GM19240 (cell line): ENCODE results near the gene MRE11.

Experiments used
- DNase-seq: peaks from one replicate; pipeline ENCODE4 v3.0.0; 2011; ENCODE audit warnings: low spot score; ENCODE audit not compliant: insufficient read length

The MRE11 gene

DNA sequence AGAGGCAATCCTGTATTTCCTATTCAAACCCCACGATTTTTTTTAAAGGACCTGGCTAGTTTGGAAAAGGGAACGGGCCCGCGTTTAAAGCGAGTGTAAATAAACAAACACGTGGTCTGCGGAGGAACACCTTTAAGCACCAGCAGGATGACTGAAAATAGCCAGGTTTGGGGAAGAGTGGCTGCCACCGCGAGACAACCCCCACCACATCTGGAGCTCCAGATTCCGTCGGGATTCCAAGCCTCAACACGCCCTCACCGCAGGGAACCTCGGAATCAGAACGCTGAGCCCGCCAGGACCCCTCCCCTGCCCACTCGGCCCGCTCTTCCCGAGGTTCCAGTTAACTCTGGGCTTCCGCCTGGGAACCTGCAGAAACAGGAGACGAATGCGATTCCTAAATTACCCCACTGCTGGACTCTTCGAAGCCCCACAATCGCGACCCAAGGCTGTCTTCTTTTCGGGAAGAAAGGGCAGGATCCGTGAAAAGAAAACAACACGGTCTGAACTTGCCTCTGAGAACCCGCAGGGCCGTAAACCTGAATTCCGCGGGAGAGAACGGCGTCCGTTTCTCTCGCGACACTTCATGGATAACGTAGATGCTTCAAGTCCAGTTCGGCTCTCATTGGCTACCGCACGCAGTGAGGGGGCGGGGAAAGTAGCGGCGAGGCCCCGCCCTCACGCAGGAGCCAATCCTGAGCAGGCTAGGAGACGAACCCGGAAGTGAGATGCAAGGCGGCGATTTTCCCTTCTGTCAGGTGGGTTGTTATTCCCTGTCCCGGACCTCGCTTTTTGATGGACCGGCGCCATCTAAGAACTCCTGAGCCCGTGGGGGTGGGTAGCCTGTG is at the start of gene MRE11, which contains the start of gene ANKRD49:
TSS of gene MRE11 (minus strand) at position 564 of the 845 bp plus-strand sequence. CDS start 1,043 bp downstream, outside the sequence.
TSS of gene ANKRD49 (plus strand) at position 704 of the 845 bp plus-strand sequence. CDS start 2,710 bp downstream, outside the sequence.
- DNase-seq: peak; percentile 70

DNA sequence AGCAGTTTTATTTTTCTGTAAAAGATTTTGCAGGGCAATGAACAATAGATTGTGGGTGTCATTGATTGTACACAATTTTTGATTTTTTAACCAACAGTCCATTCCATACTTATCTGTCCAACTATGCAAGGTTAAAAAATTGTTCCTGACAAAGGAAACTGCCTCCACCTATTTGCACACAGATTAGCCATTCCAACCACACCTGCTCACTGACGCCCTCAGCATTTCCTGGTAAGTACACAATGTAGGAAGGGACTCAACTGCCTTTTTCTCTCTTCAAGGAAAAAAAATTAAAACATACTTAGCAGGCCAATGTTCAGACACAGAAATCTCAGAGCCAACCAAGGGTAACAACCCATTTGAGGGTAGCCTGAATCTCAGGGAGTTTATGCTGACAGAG is 45.8 kb upstream of the MRE11 start:
- DNase-seq: no peak

DNA sequence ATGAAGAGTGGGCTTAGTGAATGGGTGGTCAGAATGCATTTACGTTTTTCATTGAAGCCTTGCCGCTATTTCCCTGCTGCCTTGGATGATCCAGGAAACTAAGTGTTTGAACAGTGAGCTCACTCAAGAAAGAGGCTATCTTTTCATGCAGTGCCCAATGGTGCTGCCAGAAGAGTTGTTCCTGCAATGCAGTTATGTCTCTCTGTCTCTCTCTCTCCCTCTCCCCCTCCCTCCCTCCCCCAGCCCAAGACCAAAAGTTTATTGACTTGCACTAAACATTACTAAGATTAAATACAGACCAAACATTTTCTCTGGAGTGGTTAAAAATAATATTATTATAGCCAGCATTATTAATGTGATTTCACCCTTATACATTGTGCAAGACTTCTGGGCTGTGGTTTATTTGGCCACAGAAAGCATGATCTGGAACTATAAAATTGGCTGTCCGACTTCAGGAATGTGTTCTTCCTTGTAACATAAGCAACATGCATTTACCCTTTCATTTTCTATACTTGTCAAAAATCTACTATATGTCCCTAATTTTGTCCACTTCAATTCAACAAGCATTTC is 43.5 kb upstream of the MRE11 start:
- DNase-seq: no peak

DNA sequence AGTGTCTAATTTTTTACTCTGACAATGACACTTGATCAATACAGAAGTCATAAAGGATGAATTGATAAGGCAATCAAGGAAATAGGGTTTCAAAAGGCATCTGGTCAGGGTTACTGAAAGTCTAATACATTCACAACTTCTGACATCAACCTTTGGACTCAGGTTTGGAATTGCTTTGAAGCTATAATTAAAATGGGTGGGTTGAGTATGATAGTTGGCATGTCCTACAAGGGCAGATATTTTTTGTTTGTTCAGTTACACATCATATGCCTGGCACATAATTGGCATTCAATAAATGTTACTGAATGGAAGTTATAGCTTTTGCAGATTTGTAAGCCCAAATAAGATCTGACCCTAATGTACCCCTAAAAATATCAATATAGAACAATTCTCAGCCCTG is 42.7 kb upstream of the MRE11 start:
- DNase-seq: no peak

GRCh38 chr11:94533696-94534630 is 40.3 kb upstream of the MRE11 start:
- no peak for DNase-seq

- DNase-seq: no peak
Observed at GRCh38 chr11:94533206-94533605, 39.6 kb upstream of the MRE11 start.

DNA sequence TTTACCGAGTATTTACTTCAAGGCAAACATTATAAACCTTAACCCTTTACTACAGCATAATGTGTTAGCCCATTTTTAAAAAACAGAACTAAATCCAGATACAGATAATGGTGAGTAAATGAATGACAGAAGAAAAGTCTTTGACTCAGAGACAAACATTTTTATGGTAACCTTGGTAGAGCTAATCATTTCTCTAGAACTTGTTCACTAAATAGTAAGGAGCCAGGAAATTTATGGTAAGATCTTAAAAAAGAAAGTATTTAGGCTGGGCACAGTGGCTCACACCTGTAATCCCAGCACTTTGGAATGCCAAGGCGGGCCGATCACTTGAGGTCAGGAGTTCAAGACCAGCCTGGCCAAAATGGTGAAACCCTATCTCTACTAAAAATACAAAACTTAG is 38.6 kb upstream of the MRE11 start:
- DNase-seq: no peak

GRCh38 chr11:94528551-94528950 is 34.9 kb upstream of the MRE11 start:
- DNase-seq: no peak

- no peak for DNase-seq
Observed at GRCh38 chr11:94526645-94527438, 33.2 kb upstream of the MRE11 start.

DNA sequence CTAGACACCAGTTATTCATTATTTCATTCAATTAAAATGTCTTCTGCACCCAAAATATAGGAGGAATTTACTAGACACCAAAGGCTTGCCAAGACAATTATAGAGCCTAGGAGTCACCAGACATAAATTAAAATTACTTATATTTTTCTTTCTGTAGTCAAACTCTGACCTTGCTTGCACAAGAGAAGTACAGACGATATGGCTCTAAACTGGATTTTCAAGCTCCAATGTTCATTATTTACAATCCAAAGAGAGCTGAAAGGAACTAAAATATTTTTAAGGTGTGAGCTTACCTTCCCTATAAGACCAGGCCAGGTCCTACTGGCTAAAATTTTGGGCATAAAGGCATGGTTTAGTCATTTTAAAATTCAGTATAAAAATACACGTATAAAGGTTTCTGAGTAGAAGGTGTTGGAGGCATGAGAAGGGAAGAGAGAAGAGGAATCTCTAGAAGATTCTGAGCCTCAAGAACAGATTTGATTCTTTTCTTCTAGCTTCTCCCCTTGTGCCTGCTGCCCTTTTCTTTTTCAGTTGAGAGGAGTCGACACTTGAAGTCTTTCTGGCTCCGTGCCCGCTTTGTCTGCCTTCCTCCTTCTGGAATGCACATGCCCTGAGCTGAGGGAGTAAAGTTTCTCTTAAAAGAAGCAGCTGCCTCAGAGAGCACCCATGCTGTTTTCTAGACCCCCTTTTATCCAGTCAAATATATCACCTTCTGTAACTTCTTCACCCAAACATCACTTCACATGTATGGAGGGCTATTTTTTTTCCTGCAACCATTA is 32.1 kb upstream of the MRE11 start:
- DNase-seq: no peak

GRCh38 chr11:94524341-94524740 is 30.7 kb upstream of the MRE11 start:
- no peak for DNase-seq

DNA sequence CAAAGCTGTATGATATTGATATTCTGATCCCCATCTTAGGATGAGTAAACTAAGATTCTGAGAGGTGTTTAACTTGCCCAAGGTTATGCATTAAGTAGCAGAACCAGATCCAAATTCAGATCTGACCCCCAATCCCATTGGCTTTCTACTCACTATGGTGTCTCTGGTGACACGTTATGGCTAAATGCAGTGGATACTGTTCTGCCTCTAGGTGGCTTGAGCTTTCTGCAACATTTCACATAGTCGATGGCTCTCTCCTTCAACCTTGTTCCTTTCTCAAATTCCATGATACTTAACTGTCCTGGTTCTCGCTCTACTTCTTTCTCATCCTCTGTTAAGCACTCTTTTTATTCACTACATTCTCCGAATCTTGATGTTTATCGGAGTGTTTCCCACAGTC is 28.0 kb upstream of the MRE11 start:
- no peak for DNase-seq

DNA sequence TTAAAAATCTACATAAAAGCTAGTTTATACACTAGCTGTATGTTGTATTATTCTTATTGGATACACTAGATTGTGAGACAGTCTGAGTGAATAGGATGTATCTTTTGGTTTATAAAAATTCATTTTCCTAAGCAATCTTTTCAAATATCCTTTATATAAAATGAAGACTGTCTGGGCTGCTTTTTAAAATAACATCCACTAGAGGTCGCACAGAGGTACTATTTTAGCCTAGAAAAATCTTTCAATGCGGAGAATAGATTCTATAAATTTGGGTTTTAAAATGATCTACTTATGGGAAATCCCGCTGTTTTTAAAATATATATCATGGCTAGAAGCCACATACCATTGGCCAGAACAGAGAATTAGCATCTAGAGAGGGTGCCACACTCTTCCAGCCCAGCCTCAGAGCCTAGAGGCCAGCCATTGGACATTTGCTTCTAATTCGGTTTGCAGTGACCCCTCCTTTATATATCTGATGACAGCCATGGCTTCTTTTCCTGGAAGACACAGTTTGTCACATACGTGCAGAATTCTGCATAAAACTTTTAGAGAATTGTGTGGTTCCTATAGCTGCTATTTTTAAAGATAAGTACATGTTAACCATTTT is 25.9 kb upstream of the MRE11 start:
- no peak for DNase-seq

DNA sequence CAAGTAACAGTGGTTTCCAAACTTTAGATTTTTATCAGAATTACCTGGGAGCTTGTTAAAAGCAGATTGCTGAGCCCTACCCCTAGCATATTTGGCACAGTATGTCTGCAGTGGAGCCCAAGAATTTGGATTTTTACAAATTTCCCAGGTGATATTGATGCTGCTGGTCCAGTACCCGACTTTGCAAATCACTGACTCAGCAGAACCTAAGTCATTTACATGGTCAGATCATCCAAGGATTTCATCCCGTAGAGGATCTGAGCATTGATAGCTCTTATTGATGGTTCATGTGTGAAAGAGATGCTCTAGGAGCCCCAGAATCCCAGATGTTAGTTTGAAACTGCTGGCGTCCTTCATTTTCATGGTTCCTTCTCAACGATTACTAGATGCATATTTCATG is 24.7 kb upstream of the MRE11 start:
- DNase-seq: no peak

DNA sequence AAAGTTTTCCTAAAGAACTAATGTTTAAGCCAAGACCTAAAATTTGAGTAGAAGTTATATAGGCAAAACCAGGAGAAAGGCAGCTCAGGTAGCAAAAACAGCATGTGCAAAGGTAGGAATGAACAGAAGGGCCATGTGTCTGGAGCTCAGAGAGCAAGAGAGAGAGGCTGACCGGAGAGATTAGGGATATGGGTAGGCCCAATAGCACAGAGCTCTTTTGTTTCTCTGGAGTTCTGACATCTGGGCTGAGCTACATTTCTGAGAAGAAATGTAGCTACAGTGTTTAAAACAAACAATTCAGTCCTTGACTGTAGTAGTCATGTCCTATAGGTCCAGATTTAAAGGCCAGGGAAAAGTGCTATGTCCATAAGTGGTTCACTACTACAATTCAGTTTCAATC is 23.1 kb upstream of the MRE11 start:
- DNase-seq: no peak

GRCh38 chr11:94515398-94515797 is 21.8 kb upstream of the MRE11 start:
- DNase-seq: no peak

DNA sequence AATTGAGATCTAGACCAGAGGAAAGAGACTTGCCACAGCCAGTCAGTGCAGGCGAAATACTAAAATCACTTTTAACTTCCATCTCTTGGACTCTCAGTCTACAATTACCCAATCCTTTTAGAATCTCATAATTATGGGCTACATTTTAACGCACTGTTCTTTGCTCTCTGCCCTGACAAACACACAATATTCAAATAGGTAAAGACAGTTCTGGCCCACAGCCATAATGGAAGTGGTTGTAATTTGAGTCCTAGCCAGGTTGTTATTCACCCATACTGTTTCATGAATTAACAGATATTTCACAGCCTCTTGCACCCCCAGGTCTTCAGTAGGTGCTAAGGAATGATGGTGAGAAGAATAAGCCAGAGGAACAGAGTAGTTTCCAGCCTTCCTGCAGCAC is 19.4 kb upstream of the MRE11 start:
- no peak for DNase-seq

- DNase-seq: no peak
Observed at GRCh38 chr11:94511932-94512781, 18.5 kb upstream of the MRE11 start, which contains the start of gene C11orf97. TSS of gene C11orf97 (plus strand) at chr11:94512461. CDS start at chr11:94512529, 68 bp downstream.

GRCh38 chr11:94507485-94507884 is 13.8 kb upstream of the MRE11 start:
- DNase-seq: no peak
